ENCODE data around the gene ANGPTL4.

GRCh38 chr19:8342316-8342683 is 21.7 kb upstream of the ANGPTL4 start:
- TF ChIP-seq POLR2A (IDR thresholded peaks at IDR 0.05): no peak
- TF ChIP-seq, protein P1, sequence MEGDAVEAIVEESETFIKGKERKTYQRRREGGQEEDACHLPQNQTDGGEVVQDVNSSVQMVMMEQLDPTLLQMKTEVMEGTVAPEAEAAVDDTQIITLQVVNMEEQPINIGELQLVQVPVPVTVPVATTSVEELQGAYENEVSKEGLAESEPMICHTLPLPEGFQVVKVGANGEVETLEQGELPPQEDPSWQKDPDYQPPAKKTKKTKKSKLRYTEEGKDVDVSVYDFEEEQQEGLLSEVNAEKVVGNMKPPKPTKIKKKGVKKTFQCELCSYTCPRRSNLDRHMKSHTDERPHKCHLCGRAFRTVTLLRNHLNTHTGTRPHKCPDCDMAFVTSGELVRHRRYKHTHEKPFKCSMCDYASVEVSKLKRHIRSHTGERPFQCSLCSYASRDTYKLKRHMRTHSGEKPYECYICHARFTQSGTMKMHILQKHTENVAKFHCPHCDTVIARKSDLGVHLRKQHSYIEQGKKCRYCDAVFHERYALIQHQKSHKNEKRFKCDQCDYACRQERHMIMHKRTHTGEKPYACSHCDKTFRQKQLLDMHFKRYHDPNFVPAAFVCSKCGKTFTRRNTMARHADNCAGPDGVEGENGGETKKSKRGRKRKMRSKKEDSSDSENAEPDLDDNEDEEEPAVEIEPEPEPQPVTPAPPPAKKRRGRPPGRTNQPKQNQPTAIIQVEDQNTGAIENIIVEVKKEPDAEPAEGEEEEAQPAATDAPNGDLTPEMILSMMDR (IDR thresholded peaks at IDR 0.05): no peak

Measured in lower leg skin (tissue), 3 donors.